H1 (cell line): ENCODE measurements around the gene C1QTNF1. TPM values are rescaled to one million over a fixed set of nuclear protein-coding genes. Genes with fewer than 3 reads are reported as not detected.

Experiments
- CTCF ChIA-PET: fragments of 300-600 bp; sonication (Branson Sonifier 250); formaldehyde crosslinking; loops from one replicate; lab custom pipeline; 2021; ENCODE audit not compliant: partially characterized antibody; lab: Charles Lee
- POLR2A ChIA-PET: fragments of 300-600 bp; sonication (Branson Sonifier 250); formaldehyde crosslinking; loops from one replicate; lab custom pipeline; 2021; ENCODE audit warnings: inconsistent platforms; ENCODE audit not compliant: partially characterized antibody; lab: Charles Lee
- DNase-seq, 2 experiments: peaks; one replicate each; pipeline versions ENCODE4 v3.0.0 to v3.0.0-alpha.2; 2010 to 2022; ENCODE audit warnings: low spot score in 2 of 2, low read depth in 1 of 2, mixed read lengths in 1 of 2
- FAIRE-seq: peaks from 2 replicates; lab custom pipeline; 2011; peaks lifted over from hg19 to GRCh38; lab: Jason Lieb, UNC
- H2AFZ ChIP-seq: 2 replicates; pipeline ENCODE4 v1.8.1; 2012; ENCODE audit warnings: low read length, inconsistent platforms
- H2AK5ac ChIP-seq: 2 replicates; pipeline ENCODE4 v1.6.1; 2013; ENCODE audit warnings: low read depth, low read length
- H2BK120ac ChIP-seq: replicated peaks from 2 replicates; pipeline ENCODE3; 2013; ENCODE audit warnings: low read depth, low read length, inconsistent platforms
- H2BK12ac ChIP-seq: 2 replicates; pipeline ENCODE4 v1.6.1; 2013; ENCODE audit warnings: low read depth, low read length
- H2BK15ac ChIP-seq: 2 replicates; pipeline ENCODE4 v1.6.1; 2013; ENCODE audit warnings: low read length
- H2BK20ac ChIP-seq: 2 replicates; pipeline ENCODE4 v1.6.1; 2013; ENCODE audit warnings: low read length
- H2BK5ac ChIP-seq: 2 replicates; pipeline ENCODE4 v1.6.1; 2013; ENCODE audit warnings: low read depth, low read length
- H3K14ac ChIP-seq: 2 replicates; pipeline ENCODE4 v1.6.1; 2013; ENCODE audit warnings: inconsistent platforms; ENCODE audit not compliant: insufficient read length
- H3K18ac ChIP-seq: 2 replicates; pipeline ENCODE4 v1.6.1; 2013; ENCODE audit warnings: low read length; ENCODE audit errors: extremely low read depth
- H3K23ac ChIP-seq: 2 replicates; pipeline ENCODE4 v1.6.1; 2013; ENCODE audit warnings: inconsistent platforms; ENCODE audit not compliant: insufficient read length
- H3K23me2 ChIP-seq: 2 replicates; pipeline ENCODE4 v1.6.1; 2013; ENCODE audit warnings: low read depth, low read length
- H3K27ac ChIP-seq: 2 replicates; pipeline ENCODE4 v1.6.1; 2011; ENCODE audit warnings: low read depth, low read length, inconsistent platforms
- H3K27me3 ChIP-seq, 4 experiments: replicated peaks in 1 of 4; 1 replicate in 1 of 4; 2 replicates in 3 of 4; pipeline versions ENCODE4 v1.6.1 to v1.8.1; 2011 to 2013; ENCODE audit warnings: low read length in 3 of 4, mild to moderate bottlenecking in 3 of 4, inconsistent platforms in 2 of 4, mixed read lengths in 2 of 4, moderate library complexity in 1 of 4; ENCODE audit not compliant: control insufficient read depth in 3 of 4, insufficient read depth in 3 of 4; ENCODE audit errors: extremely low read depth in 1 of 4
- H3K36me3 ChIP-seq, 4 experiments: 2 replicates each; pipeline versions ENCODE4 v1.6.1 to v1.8.1; 2011 to 2013; ENCODE audit warnings: mild to moderate bottlenecking in 4 of 4, low read length in 3 of 4, moderate library complexity in 2 of 4, control low read depth in 1 of 4, inconsistent platforms in 1 of 4; ENCODE audit not compliant: insufficient read depth in 4 of 4, control insufficient read depth in 2 of 4
- H3K4ac ChIP-seq: replicated peaks from 2 replicates; pipeline ENCODE3; 2013; ENCODE audit warnings: low read length, low read depth, mixed read lengths, inconsistent platforms; ENCODE audit not compliant: insufficient read length
- H3K4me1 ChIP-seq, 4 experiments: replicated peaks in 1 of 4; 1 replicate in 1 of 4; 2 replicates in 3 of 4; pipeline versions ENCODE4 v1.6.1 to v1.8.1; 2011 to 2013; ENCODE audit warnings: low read length in 3 of 4, inconsistent platforms in 2 of 4, mixed read lengths in 1 of 4; ENCODE audit not compliant: insufficient read depth in 4 of 4, control insufficient read depth in 3 of 4
- H3K4me2 ChIP-seq, 2 experiments: 2 replicates each; pipeline versions ENCODE4 v1.6.1 to v1.8.1; 2011 to 2013; ENCODE audit warnings: low read depth in 2 of 2, low read length in 2 of 2, control low read depth in 1 of 2, inconsistent platforms in 1 of 2, mild to moderate bottlenecking in 1 of 2; ENCODE audit not compliant: insufficient read depth in 1 of 2
- H3K4me3 ChIP-seq, 4 experiments: fragments of 200-600, 300-600 bp in 1 of 4; sonication (generic), shearing (Covaris generic), sonication (Bioruptor Twin) in 1 of 4; 2 replicates each; pipeline versions ENCODE4 v1.5.1 to v1.8.1; 2011 to 2016; ENCODE audit warnings: low read length in 4 of 4, low read depth in 3 of 4, control low read depth in 2 of 4, inconsistent platforms in 2 of 4, mild to moderate bottlenecking in 2 of 4, mixed read lengths in 1 of 4, moderate library complexity in 1 of 4; ENCODE audit not compliant: insufficient read depth in 2 of 4; ENCODE audit errors: extremely low read depth in 1 of 4
- H3K56ac ChIP-seq: replicated peaks from 2 replicates; pipeline ENCODE3; 2013; ENCODE audit warnings: low read depth, mild to moderate bottlenecking, mixed read lengths, low read length, inconsistent platforms; ENCODE audit not compliant: insufficient read length
- H3K79me1 ChIP-seq: 2 replicates; pipeline ENCODE4 v1.6.1; 2013; ENCODE audit warnings: low read depth, low read length, control low read depth
- H3K79me2 ChIP-seq, 2 experiments: 2 replicates each; pipeline versions ENCODE4 v1.6.1 to v1.8.1; 2012 to 2013; ENCODE audit warnings: low read length in 2 of 2, mild to moderate bottlenecking in 2 of 2, inconsistent platforms in 1 of 2; ENCODE audit not compliant: insufficient read depth in 2 of 2, control insufficient read depth in 1 of 2
- H3K9ac ChIP-seq, 4 experiments: replicated peaks in 1 of 4; 1 replicate in 1 of 4; 2 replicates in 3 of 4; pipeline versions ENCODE4 v1.6.1 to v1.8.1; 2011 to 2013; ENCODE audit warnings: low read depth in 3 of 4, low read length in 3 of 4, control low read depth in 2 of 4, mild to moderate bottlenecking in 2 of 4, moderate library complexity in 2 of 4, inconsistent platforms in 1 of 4; ENCODE audit errors: extremely low read depth in 1 of 4
- H3K9me3 ChIP-seq, 2 experiments: 2 replicates each; pipeline versions ENCODE4 v1.6.1 to v1.8.1; 2012 to 2013; ENCODE audit warnings: mild to moderate bottlenecking in 2 of 2, moderate library complexity in 2 of 2, control low read depth in 1 of 2, inconsistent platforms in 1 of 2, low read depth in 1 of 2, low read length in 1 of 2, mixed read lengths in 1 of 2; ENCODE audit not compliant: insufficient read depth in 2 of 2
- H4K20me1 ChIP-seq, 2 experiments: replicated peaks in 1 of 2; 2 replicates each; pipeline versions ENCODE3 to v1.8.1; 2011 to 2013; ENCODE audit warnings: inconsistent platforms in 2 of 2, low read length in 2 of 2, mild to moderate bottlenecking in 1 of 2; ENCODE audit not compliant: insufficient read depth in 2 of 2, control insufficient read depth in 1 of 2
- H4K5ac ChIP-seq: 2 replicates; pipeline ENCODE4 v1.6.1; 2013; ENCODE audit warnings: low read length, low read depth, mixed read lengths, inconsistent platforms; ENCODE audit not compliant: insufficient read length
- H4K8ac ChIP-seq: 2 replicates; pipeline ENCODE4 v1.8.0; 2013; ENCODE audit warnings: mild to moderate bottlenecking, moderate library complexity, low read length, inconsistent platforms; ENCODE audit not compliant: insufficient read depth; ENCODE audit errors: extremely low read depth
- H4K91ac ChIP-seq: replicated peaks from 2 replicates; pipeline ENCODE3; 2013; ENCODE audit warnings: low read length, mixed read lengths, inconsistent platforms; ENCODE audit not compliant: insufficient read length
- CTBP2 ChIP-seq: IDR thresholded peaks from 2 replicates; pipeline ENCODE4 v1.7.0; 2011; ENCODE audit warnings: borderline replicate concordance, mild to moderate bottlenecking, moderate library complexity, mixed read lengths, low read length; ENCODE audit not compliant: insufficient read depth, insufficient read length
- GTF2F1 ChIP-seq: IDR thresholded peaks from 2 replicates; pipeline ENCODE4 v1.6.1; 2012; ENCODE audit warnings: low read depth, low read length, improper control_type of control experiment, borderline replicate concordance
- JUND ChIP-seq: IDR thresholded peaks from 2 replicates; pipeline ENCODE4 v1.6.1; 2011; ENCODE audit warnings: mild to moderate bottlenecking, improper control_type of control experiment, low read length
- RNF2 ChIP-seq: fragments of 200-900, 300-1000 bp; sonication (generic); IDR thresholded peaks from 2 replicates; pipeline ENCODE4 v1.7.1; 2016; ENCODE audit warnings: borderline replicate concordance, low read depth, mild to moderate bottlenecking, antibody characterized with exemption, low read length; ENCODE audit not compliant: poor library complexity, severe bottlenecking; ENCODE audit errors: missing control alignments
- SIN3A ChIP-seq, 2 experiments: IDR thresholded peaks in 1 of 2; conservative IDR thresholded peaks in 1 of 2; 2 replicates each; pipeline ENCODE4 v1.6.1; 2011 to 2012; ENCODE audit warnings: low read length in 2 of 2, improper control_type of control experiment in 1 of 2, low read depth in 1 of 2, mild to moderate bottlenecking in 1 of 2
- SP1 ChIP-seq: IDR thresholded peaks from 2 replicates; pipeline ENCODE4 v1.6.1; 2011; ENCODE audit warnings: low read depth, low read length
- SP2 ChIP-seq: IDR thresholded peaks from 2 replicates; pipeline ENCODE4 v1.6.1; 2012; ENCODE audit warnings: mild to moderate bottlenecking, low read length, inconsistent platforms
- WGBS, 2 experiments: shearing (Covaris generic) in 1 of 2; methylation state at CpG; one replicate each; pipeline versions ENCODE4 v1.1.6 to v1.1.7; 2013 to 2015; ENCODE audit warnings: low lambda C conversion rate in 2 of 2, mixed read lengths in 2 of 2, inconsistent platforms in 1 of 2, low coverage in 1 of 2, missing lambda C conversion rate in 1 of 2; ENCODE audit not compliant: insufficient replicate concordance in 2 of 2, insufficient coverage in 1 of 2, insufficient read length in 1 of 2; ENCODE audit errors: extremely low coverage in 1 of 2, missing lambda C conversion rate in 1 of 2; 5-methylcytosine and 5-hydroxymethylcytosine counted together
- polyA plus RNA-seq, 7 experiments: library from polyadenylated mRNA; depleted of rRNA in 3 of 7; stranded (reverse) in 5 of 7; unstranded in 2 of 7; fragments of >200 nt in 5 of 7; fragments of 200-250 nt in 2 of 7; gene quantifications; 1 replicate in 5 of 7; 2 replicates in 1 of 7; 4 replicates in 1 of 7; pipeline versions ENCODE4 v1.2.1 to v1.2.3, GENCODE V29; 2011 to 2013; ENCODE audit warnings: missing spikeins in 2 of 7, mixed read lengths in 2 of 7
- total RNA-seq: library from RNA; stranded (reverse); fragmentation: NEBNext Ultra II Directional; extraction: Animal tissue kit (Norgen Biotek cat#: 25700); gene quantifications from 2 replicates; pipeline ENCODE4 v1.2.1, GENCODE V29; 2021
- TF ChIP-seq, protein P1 (sequence below): IDR thresholded peaks from 2 replicates; pipeline ENCODE4 v1.6.1; 2012; ENCODE audit warnings: inconsistent platforms
- TF ChIP-seq, protein P2 (sequence below): IDR thresholded peaks from 2 replicates; pipeline ENCODE4 v1.6.1; 2012; ENCODE audit warnings: low read length, inconsistent platforms

Gene C1QTNF1
- total and polyA plus RNA-seq, 2 of the 8 experiments (the other 6 are each of a cell fraction or from before 2014, with no cell fraction given), result 1.5 to 2.5 TPM

DNA sequence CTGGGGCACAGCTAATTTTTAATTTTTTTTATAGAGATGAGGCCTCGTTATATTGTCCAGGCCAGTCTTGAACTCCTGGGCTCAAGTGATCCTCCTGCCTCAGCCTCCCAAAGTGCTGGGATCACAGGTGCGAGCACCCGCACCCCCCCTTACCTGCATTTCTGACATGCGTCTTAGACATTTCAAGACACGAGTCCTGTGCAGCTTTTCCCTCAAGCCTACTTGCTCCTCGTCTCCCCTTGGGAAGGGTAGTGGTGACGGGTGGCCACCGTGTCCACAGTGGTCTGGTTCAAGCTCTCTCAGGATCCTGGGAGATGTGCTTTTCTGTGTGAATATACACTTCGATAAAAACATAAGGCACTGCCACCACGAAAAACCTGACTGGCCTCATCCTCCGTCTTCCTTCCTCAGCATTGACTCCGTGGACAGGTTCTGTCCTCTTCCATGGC, 24.0 kb upstream of the C1QTNF1 start:
- no peak overlapping the region for H4K5ac ChIP-seq
- H3K9ac ChIP-seq, result no peak overlapping the region
- H3K9me3 ChIP-seq, result no peaks in the 10 kb centered on the region
- no peak overlapping the region for H3K4me3 ChIP-seq
- peaks cover 0 to 4% (median 2%) of the 10 kb centered on the region in 4 experiments; a peak in 3 of 8 replicates for H3K36me3 ChIP-seq
- H3K56ac ChIP-seq, result no peak overlapping the region
- no peak overlapping the region for H2BK20ac ChIP-seq
- FAIRE-seq, result no peak
- DNase-seq, result no peak
- H3K27me3 ChIP-seq, result peaks cover 14 to 42% (median 36%) of the 10 kb centered on the region in 4 experiments
- POLR2A ChIA-PET, result no interaction called here
- H3K23ac ChIP-seq, result no peak overlapping the region
- H3K18ac ChIP-seq, result no peak overlapping the region
- WGBS, 2 experiments, result 95% methylated on average over 12 of the region's 12 CpGs; no CpG with 5 or more reads in 1 of the 2 experiments
- H2AK5ac ChIP-seq, result no peak overlapping the region
- CTCF ChIA-PET, result interaction anchor here (0.7 to 1.3 kb wide), 2 partner anchors 19 to 21 kb away, joined by 3 read pairs; no protein-coding TSS in a partner anchor
- no peak overlapping the region for H4K91ac ChIP-seq
- no peak overlapping the region for H2BK120ac ChIP-seq
- H3K23me2 ChIP-seq, result no peaks in the 10 kb centered on the region; the same call in 1 of the 2 replicates
- H3K79me1 ChIP-seq, result no peaks in the 10 kb centered on the region; the same call in none of the 2 replicates
- H3K79me2 ChIP-seq, result peaks cover 3 to 4% of the 10 kb centered on the region in 2 experiments; a peak in 1 of 4 replicates
- H2BK15ac ChIP-seq, result no peak overlapping the region
- H2BK12ac ChIP-seq, result no peak overlapping the region
- peaks cover 36 to 49% of the 10 kb centered on the region in 2 experiments for H4K20me1 ChIP-seq
- H3K27ac ChIP-seq, result no peak overlapping the region
- H4K8ac ChIP-seq, result no peak overlapping the region
- no peak overlapping the region for H2AFZ ChIP-seq
- H3K4ac ChIP-seq, result no peak overlapping the region
- no peak overlapping the region for H3K14ac ChIP-seq
- peaks cover 0 to 2% (median 0%) of the 10 kb centered on the region in 4 experiments; a peak in 1 of 7 replicates for H3K4me1 ChIP-seq
- no peak overlapping the region for H2BK5ac ChIP-seq
- H3K4me2 ChIP-seq, result no peak overlapping the region
- no peak for TF ChIP-seq GTF2F1
- TF ChIP-seq, protein P1, sequence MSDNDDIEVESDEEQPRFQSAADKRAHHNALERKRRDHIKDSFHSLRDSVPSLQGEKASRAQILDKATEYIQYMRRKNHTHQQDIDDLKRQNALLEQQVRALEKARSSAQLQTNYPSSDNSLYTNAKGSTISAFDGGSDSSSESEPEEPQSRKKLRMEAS, result no peak
- no peak for TF ChIP-seq JUND
- no peak for TF ChIP-seq SP1
- TF ChIP-seq, protein P2, sequence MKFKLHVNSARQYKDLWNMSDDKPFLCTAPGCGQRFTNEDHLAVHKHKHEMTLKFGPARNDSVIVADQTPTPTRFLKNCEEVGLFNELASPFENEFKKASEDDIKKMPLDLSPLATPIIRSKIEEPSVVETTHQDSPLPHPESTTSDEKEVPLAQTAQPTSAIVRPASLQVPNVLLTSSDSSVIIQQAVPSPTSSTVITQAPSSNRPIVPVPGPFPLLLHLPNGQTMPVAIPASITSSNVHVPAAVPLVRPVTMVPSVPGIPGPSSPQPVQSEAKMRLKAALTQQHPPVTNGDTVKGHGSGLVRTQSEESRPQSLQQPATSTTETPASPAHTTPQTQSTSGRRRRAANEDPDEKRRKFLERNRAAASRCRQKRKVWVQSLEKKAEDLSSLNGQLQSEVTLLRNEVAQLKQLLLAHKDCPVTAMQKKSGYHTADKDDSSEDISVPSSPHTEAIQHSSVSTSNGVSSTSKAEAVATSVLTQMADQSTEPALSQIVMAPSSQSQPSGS, result no peak
- TF ChIP-seq RNF2, result no peak
- TF ChIP-seq CTBP2, result no peak
- TF ChIP-seq SP2, result no peak
- no peak for TF ChIP-seq SIN3A (conservative IDR thresholded peaks at IDR 0.05 in 1 of 2, IDR thresholded peaks at IDR 0.05 in 1 of 2; ENCODE audit: low read depth in 1 of 2, low read length in 2 of 2)
